Natural killer cell (primary cell): Measurements from ENCODE around the gene NUP133. TPM values are rescaled to one million over a fixed set of nuclear protein-coding genes. Genes with fewer than 3 reads are reported as not detected.

Experiments used
- ATAC-seq, 3 donors: fragments of 150-1000 bp in 2 of 3; fragments of 200-7000 bp in 1 of 3; cut with Tn5 transposase; 1 replicate in 1 of 3; 2 replicates in 2 of 3; pipeline ENCODE4 v1.10.0; 2021; ENCODE audit warnings: mild to moderate bottlenecking in 2 of 3, moderate library complexity in 2 of 3
- DNase-seq, 2 donors: peaks; one replicate each; pipeline versions ENCODE4 v3.0.0 to v3.0.0-alpha.2; 2013 to 2021; ENCODE audit warnings: mixed read lengths in 1 of 2
- H3K27ac ChIP-seq: one replicate; pipeline ENCODE4 v1.5.1; 2013; ENCODE audit warnings: mild to moderate bottlenecking, low read length
- H3K27me3 ChIP-seq: one replicate; pipeline ENCODE4 v1.6.1; 2013; ENCODE audit warnings: low read length; ENCODE audit not compliant: control insufficient read depth, insufficient read depth
- H3K36me3 ChIP-seq: one replicate; pipeline ENCODE4 v1.6.1; 2013; ENCODE audit warnings: low read length; ENCODE audit not compliant: control insufficient read depth, insufficient read depth
- H3K4me1 ChIP-seq: one replicate; pipeline ENCODE4 v1.6.1; 2013; ENCODE audit warnings: low read length; ENCODE audit not compliant: control insufficient read depth, insufficient read depth
- H3K4me3 ChIP-seq: one replicate; pipeline ENCODE4 v1.5.1; 2013; ENCODE audit warnings: low read length
- H3K9me3 ChIP-seq: one replicate; pipeline ENCODE4 v1.6.1; 2013; ENCODE audit warnings: low read length; ENCODE audit not compliant: control insufficient read depth, insufficient read depth
- H3K27ac Mint-ChIP-seq, 2 donors: one replicate each; pipeline ENCODE4 v1.8.0; 2022; ENCODE audit warnings: mild to moderate bottlenecking in 2 of 2, mixed read lengths in 2 of 2, moderate library complexity in 1 of 2
- H3K27me3 Mint-ChIP-seq, 2 donors: one replicate each; pipeline ENCODE4 v1.8.0; 2022; ENCODE audit warnings: low read depth in 2 of 2, mixed read lengths in 2 of 2
- H3K36me3 Mint-ChIP-seq: one replicate; pipeline ENCODE4 v1.8.0; 2022; ENCODE audit warnings: mixed read lengths
- H3K4me1 Mint-ChIP-seq, 2 donors: one replicate each; pipeline ENCODE4 v1.8.0; 2022; ENCODE audit warnings: mixed read lengths in 2 of 2
- H3K4me3 Mint-ChIP-seq: one replicate; pipeline ENCODE4 v1.8.0; 2022; ENCODE audit warnings: mild to moderate bottlenecking, moderate library complexity, mixed read lengths
- H3K9me3 Mint-ChIP-seq, 2 donors: one replicate each; pipeline ENCODE4 v1.8.0; 2022; ENCODE audit warnings: mixed read lengths in 2 of 2
- WGBS: methylation state at CpG from one replicate; pipeline ENCODE4 v1.1.7; 2013; ENCODE audit warnings: missing lambda C conversion rate; ENCODE audit not compliant: insufficient coverage; 5-methylcytosine and 5-hydroxymethylcytosine counted together
- intact Hi-C: fragments of 100-400 bp; cut with micrococcal nuclease; formaldehyde crosslinking; loops from one replicate; pipeline ENCODE4 v1.14.2; 2022
- total RNA-seq, 4 donors: library from RNA; stranded (reverse); fragments of 120-200 nt in 1 of 4; gene quantifications; one replicate each; pipeline versions ENCODE4 v1.2.3 to v1.2.4, GENCODE V29; 2013 to 2022
- TF ChIP-seq, protein P1 (sequence below): fragments of 200-600 bp; IDR thresholded peaks from one replicate; pipeline ENCODE4 v1.8.0; 2022; ENCODE audit warnings: antibody characterized with exemption

The NUP133 gene
- total RNA-seq, 3 donors from 2014 or later (not counting 1 experiment from before 2014, with no cell fraction given): 34.5 to 40.1 (median 38.4) TPM

DNA sequence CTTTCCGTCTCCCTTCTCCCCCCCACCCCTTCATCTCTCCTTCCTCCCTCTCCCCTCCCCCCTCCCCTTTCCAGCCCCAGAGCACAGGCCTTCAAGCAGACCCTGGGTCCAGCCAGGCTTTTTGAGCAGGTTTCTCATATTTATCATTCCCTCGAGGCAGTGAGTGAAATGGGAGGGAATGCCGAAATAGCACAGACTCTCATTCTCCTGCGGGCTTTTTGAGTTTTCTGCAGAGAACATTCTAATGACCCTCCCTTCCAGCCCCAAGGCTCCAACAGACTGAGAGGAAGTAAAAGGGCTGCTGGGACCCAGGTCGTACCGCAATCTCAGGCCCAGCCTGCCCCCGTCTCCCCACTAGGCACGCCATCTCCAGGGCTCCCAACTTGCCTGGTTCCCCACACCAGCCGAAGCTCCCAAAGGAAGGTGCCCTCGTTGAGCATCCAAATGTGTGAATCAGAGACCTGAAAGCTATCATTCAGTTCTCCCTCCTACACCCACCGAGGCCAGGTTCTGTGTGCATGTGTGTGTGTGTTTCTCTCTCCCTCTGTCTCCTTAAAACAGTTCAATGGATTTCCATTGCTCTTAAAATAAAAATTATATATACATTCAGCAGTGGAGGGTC is 96.6 kb downstream of the NUP133 start:
- intact Hi-C loops: no loop called here
- H3K27me3 ChIP-seq: peaks cover 15% of the 10 kb centered on the region
- 58% methylated on average over 9 of the region's 11 CpGs for WGBS
- peaks cover 4 to 12% of the 10 kb centered on the region in 2 donors for H3K4me1 Mint-ChIP-seq
- no peaks in the 10 kb centered on the region for H3K9me3 ChIP-seq
- peaks cover 14% of the 10 kb centered on the region for H3K4me1 ChIP-seq
- no peaks in the 10 kb centered on the region for H3K36me3 ChIP-seq
- no peak overlapping the region for H3K27ac ChIP-seq
- H3K4me3 ChIP-seq: no peak overlapping the region
- no peak overlapping the region for H3K27ac Mint-ChIP-seq
- no peaks in the 10 kb centered on the region for H3K9me3 Mint-ChIP-seq
- H3K27me3 Mint-ChIP-seq: peaks cover 36 to 50% of the 10 kb centered on the region in 2 donors
- TF ChIP-seq, protein P1, sequence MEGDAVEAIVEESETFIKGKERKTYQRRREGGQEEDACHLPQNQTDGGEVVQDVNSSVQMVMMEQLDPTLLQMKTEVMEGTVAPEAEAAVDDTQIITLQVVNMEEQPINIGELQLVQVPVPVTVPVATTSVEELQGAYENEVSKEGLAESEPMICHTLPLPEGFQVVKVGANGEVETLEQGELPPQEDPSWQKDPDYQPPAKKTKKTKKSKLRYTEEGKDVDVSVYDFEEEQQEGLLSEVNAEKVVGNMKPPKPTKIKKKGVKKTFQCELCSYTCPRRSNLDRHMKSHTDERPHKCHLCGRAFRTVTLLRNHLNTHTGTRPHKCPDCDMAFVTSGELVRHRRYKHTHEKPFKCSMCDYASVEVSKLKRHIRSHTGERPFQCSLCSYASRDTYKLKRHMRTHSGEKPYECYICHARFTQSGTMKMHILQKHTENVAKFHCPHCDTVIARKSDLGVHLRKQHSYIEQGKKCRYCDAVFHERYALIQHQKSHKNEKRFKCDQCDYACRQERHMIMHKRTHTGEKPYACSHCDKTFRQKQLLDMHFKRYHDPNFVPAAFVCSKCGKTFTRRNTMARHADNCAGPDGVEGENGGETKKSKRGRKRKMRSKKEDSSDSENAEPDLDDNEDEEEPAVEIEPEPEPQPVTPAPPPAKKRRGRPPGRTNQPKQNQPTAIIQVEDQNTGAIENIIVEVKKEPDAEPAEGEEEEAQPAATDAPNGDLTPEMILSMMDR: no peak
- no peak for DNase-seq
- no peak overlapping the region for H3K4me3 Mint-ChIP-seq
- H3K36me3 Mint-ChIP-seq: no peaks in the 10 kb centered on the region
- no peak for ATAC-seq

DNA sequence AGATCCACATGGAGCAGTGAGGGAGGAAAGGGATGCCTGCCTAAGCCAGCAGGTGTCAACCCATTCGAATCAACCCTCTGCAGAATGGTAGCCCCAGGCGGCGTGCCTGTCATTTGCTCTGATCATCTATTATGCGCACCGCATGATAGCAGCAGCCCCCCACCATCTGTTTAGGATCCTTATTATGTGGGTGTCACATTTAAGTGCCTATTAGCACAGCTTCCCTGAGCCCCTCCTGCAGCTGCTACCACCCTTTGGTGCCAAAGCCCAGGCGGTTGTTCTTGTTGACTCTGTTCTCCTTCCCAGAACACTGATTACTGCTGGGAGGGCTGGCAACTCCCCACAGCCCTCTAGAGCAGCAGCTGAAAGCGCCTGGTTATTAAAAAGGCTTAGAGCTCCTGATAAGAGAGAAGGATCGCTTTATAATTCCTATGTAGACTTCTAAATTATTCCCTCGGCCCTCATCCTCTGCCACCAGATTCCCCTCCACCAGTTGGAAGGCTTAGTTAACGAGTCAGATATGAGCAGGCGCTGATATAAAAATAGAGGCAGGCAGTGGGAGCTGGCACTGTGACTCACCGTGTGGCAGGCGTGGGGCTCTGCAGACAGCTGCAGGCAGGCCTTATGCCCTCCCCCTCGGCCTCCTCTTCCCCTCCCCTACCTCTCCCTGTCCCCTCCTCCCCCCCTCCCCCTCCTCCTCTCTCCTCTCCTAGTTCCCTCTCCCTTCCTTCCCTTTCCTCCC is 97.3 kb downstream of the NUP133 start:
- no peak overlapping the region for H3K27ac Mint-ChIP-seq
- no peaks in the 10 kb centered on the region for H3K9me3 Mint-ChIP-seq
- ATAC-seq (peak in 1 of 3 donors; percentile 44), DNase-seq (no peak)
- Histone ChIP-seq H3K27me3 (peaks cover 17% of the 10 kb centered on the region), H3K27ac (no peak overlapping the region), H3K9me3 (no peaks in the 10 kb centered on the region), H3K4me3 (no peak overlapping the region), H3K36me3 (no peaks in the 10 kb centered on the region), H3K4me1 (peaks cover 14% of the 10 kb centered on the region)
- TF ChIP-seq, protein P1: no peak
- peaks cover 4 to 12% of the 10 kb centered on the region in 2 donors for H3K4me1 Mint-ChIP-seq
- 38% methylated on average over 14 of the region's 14 CpGs for WGBS
- no peaks in the 10 kb centered on the region for H3K36me3 Mint-ChIP-seq
- peaks cover 40 to 53% of the 10 kb centered on the region in 2 donors for H3K27me3 Mint-ChIP-seq
- H3K4me3 Mint-ChIP-seq: no peak overlapping the region
- intact Hi-C loops: no loop called here

DNA sequence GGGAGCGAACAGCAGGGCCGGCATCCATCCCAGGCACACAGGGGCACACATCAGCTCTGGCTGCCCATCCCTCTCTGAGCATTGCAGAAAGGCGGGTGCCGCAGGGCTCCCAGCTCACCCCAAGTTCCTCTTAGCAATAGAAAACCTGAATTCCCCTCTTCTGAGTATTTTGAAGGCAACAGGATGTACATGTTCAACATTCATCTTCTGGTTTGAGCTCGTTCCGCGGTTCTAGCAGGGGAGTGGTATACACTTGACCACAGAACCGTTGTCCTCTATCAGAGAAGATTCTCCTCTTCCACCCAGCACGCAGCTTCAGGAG is 97.8 kb downstream of the NUP133 start:
- Mint-ChIP-seq H3K27ac (no peak overlapping the region), H3K27me3 (peaks cover 45 to 57% of the 10 kb centered on the region in 2 donors), H3K4me1 (peaks cover 4 to 12% of the 10 kb centered on the region in 2 donors), H3K4me3 (no peak overlapping the region), H3K9me3 (no peaks in the 10 kb centered on the region), H3K36me3 (no peaks in the 10 kb centered on the region)
- Histone ChIP-seq H3K9me3 (no peaks in the 10 kb centered on the region), H3K27me3 (peaks cover 20% of the 10 kb centered on the region), H3K4me1 (peaks cover 14% of the 10 kb centered on the region), H3K4me3 (no peak overlapping the region), H3K36me3 (no peaks in the 10 kb centered on the region), H3K27ac (no peak overlapping the region)
- TF ChIP-seq, protein P1: no peak
- intact Hi-C loops: no loop called here
- no peak for ATAC-seq
- DNase-seq: no peak
- 11% methylated on average over 8 of the region's 9 CpGs for WGBS
